CD4-positive, alpha-beta T cell (primary cell): Measurements from ENCODE around the gene INSRR. TPM values are rescaled to one million over a fixed set of nuclear protein-coding genes. Genes with fewer than 3 reads are reported as not detected.

ENCODE experiments used
- ATAC-seq: fragments of 200-7000 bp; cut with Tn5 transposase; one replicate; pipeline ENCODE4 v1.10.0; 2022; ENCODE audit warnings: mild to moderate bottlenecking; ENCODE audit not compliant: poor library complexity
- CTCF ChIA-PET: fragments of 350-600 bp; sonication (Branson Sonifier 250); formaldehyde crosslinking; loops from one replicate; lab custom pipeline; 2021; ENCODE audit warnings: antibody characterized with exemption, inconsistent platforms; lab: Charles Lee
- POLR2A ChIA-PET: fragments of 350-600 bp; sonication (Branson Sonifier 250); formaldehyde crosslinking; loops from one replicate; lab custom pipeline; 2021; ENCODE audit warnings: antibody characterized with exemption, inconsistent platforms; lab: Charles Lee
- DNase-seq, 14 experiments: peaks; one replicate each; pipeline ENCODE4 v3.0.0-alpha.2; 2013 to 2020; ENCODE audit warnings: mixed read lengths in 2 of 14
- H3K27ac ChIP-seq, 2 donors: one replicate each; pipeline versions ENCODE4 v1.5.1 to v1.7.0; 2013; ENCODE audit warnings: low read length in 2 of 2, low read depth in 1 of 2, mild to moderate bottlenecking in 1 of 2
- H3K27me3 ChIP-seq, 2 experiments: 1 replicate in 1 of 2; 2 replicates in 1 of 2; pipeline versions ENCODE4 v1.6.1 to v1.7.0; 2013; ENCODE audit warnings: low read length in 2 of 2, control low read depth in 1 of 2, mild to moderate bottlenecking in 1 of 2, moderate library complexity in 1 of 2; ENCODE audit not compliant: insufficient read depth in 2 of 2, control insufficient read depth in 1 of 2
- H3K36me3 ChIP-seq: one replicate; pipeline ENCODE4 v1.6.1; 2013; ENCODE audit warnings: low read length, control low read depth; ENCODE audit not compliant: insufficient read depth
- H3K4me1 ChIP-seq: one replicate; pipeline ENCODE4 v1.6.1; 2013; ENCODE audit warnings: low read length, control low read depth; ENCODE audit not compliant: insufficient read depth
- H3K4me3 ChIP-seq: one replicate; pipeline ENCODE4 v1.5.1; 2013; ENCODE audit warnings: mild to moderate bottlenecking, low read length, moderate library complexity
- H3K9me3 ChIP-seq, 2 experiments: 1 replicate in 1 of 2; 2 replicates in 1 of 2; pipeline versions ENCODE4 v1.6.1 to v1.7.0; 2013; ENCODE audit warnings: low read length in 2 of 2, mild to moderate bottlenecking in 2 of 2, control low read depth in 1 of 2, moderate library complexity in 1 of 2; ENCODE audit not compliant: control insufficient read depth in 1 of 2, insufficient read depth in 1 of 2
- H3K27ac Mint-ChIP-seq: one replicate; pipeline ENCODE4 v1.8.0; 2020; ENCODE audit warnings: mixed read lengths
- H3K27me3 Mint-ChIP-seq: one replicate; pipeline ENCODE4 v1.8.0; 2021; ENCODE audit warnings: mixed read lengths
- H3K36me3 Mint-ChIP-seq: one replicate; pipeline ENCODE4 v1.8.0; 2021; ENCODE audit warnings: low read depth, mixed read lengths
- H3K4me1 Mint-ChIP-seq: one replicate; pipeline ENCODE4 v1.8.0; 2021; ENCODE audit warnings: low read depth, mixed read lengths
- H3K4me3 Mint-ChIP-seq: one replicate; pipeline ENCODE4 v1.8.0; 2020; ENCODE audit warnings: mild to moderate bottlenecking, mixed read lengths
- H3K9me3 Mint-ChIP-seq: one replicate; pipeline ENCODE4 v1.8.0; 2020; ENCODE audit warnings: mixed read lengths
- CTCF ChIP-seq: fragments of 200-600 bp; IDR thresholded peaks from one replicate; pipeline ENCODE4 v1.8.0; 2022; ENCODE audit warnings: antibody characterized with exemption, mild to moderate bottlenecking
- intact Hi-C, 2 experiments: fragments of 100-400 bp; cut with DNase I in 1 of 2; cut with micrococcal nuclease in 1 of 2; formaldehyde crosslinking; loops; one replicate each; pipeline versions ENCODE4 v1.15.1 to v1.9.0; 2023 to 2025; cut with DNase I, micrococcal nuclease
- total RNA-seq, 174 experiments: library from RNA in 2 of 174; stranded (reverse) in 2 of 174; gene quantifications; one replicate each; pipeline ENCODE4 v1.2.3 and lab custom pipeline; 2021 to 2026

Gene INSRR
- total RNA-seq, 2 experiments from 2014 or later = not detected

- Mint-ChIP-seq H3K27me3 (peaks cover 75% of the 10 kb centered on the region), H3K4me1 (peaks cover under 1% of the 10 kb centered on the region), H3K36me3 (no peaks in the 10 kb centered on the region), H3K4me3 (no peak overlapping the region), H3K9me3 (no peaks in the 10 kb centered on the region), H3K27ac (no peak overlapping the region)
- H3K36me3 ChIP-seq = no peaks in the 10 kb centered on the region
- H3K27ac ChIP-seq = no peak overlapping the region
- H3K4me1 ChIP-seq = peaks cover 6% of the 10 kb centered on the region
- no peak for DNase-seq
- TF ChIP-seq CTCF = no peak
- intact Hi-C loops = no loop called here
- ChIA-PET POLR2A (no interaction called here), CTCF (interaction anchor here (1.0 kb wide), 1 partner anchor 27 kb away, joined by 3 read pairs; no protein-coding TSS in a partner anchor)
- peaks cover 29 to 36% of the 10 kb centered on the region in 2 experiments for H3K27me3 ChIP-seq
- no peak overlapping the region for H3K4me3 ChIP-seq
- ATAC-seq = no peak
- H3K9me3 ChIP-seq = no peaks in the 10 kb centered on the region
Observed at GRCh38 chr1:156886583-156887281, 27.8 kb upstream of the INSRR start.

DNA sequence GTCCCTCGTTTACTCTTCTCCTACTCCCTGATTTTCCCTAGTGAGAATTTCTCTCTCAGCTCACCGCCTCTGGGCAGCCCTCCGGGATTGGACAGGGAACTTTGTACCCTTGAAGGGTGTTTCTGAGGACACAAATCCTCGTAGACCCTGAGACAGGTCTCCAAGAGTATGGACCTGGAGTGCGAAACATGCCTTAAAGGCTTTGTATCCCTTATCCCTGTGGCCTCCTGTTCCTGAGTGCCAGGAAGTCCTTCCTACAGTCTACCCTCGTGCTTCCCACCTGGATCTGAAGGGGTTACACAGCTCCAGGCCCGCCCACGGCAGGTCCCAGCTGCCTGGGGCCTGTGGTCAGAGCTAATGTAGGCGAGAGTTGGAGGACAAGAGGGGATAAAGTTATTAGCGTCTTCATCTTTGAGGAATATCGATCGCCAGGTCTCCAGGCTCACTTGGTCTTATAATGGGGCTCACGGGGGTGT lies 27.0 kb upstream of the INSRR start:
- H3K27ac ChIP-seq = no peak overlapping the region
- no peak overlapping the region for H3K4me3 ChIP-seq
- POLR2A ChIA-PET = no interaction called here
- no peak for TF ChIP-seq CTCF
- no peak overlapping the region for H3K4me3 Mint-ChIP-seq
- no peaks in the 10 kb centered on the region for H3K9me3 Mint-ChIP-seq
- H3K36me3 ChIP-seq = no peaks in the 10 kb centered on the region
- no peak for ATAC-seq
- H3K27ac Mint-ChIP-seq = no peak overlapping the region
- peaks cover 4% of the 10 kb centered on the region for H3K4me1 ChIP-seq
- peaks cover 72% of the 10 kb centered on the region for H3K27me3 Mint-ChIP-seq
- no peaks in the 10 kb centered on the region for H3K4me1 Mint-ChIP-seq
- CTCF ChIA-PET = interaction anchor here (0.9 kb wide), 1 partner anchor 89 kb away, joined by 3 read pairs; no protein-coding TSS in a partner anchor
- no peaks in the 10 kb centered on the region for H3K9me3 ChIP-seq
- no peaks in the 10 kb centered on the region for H3K36me3 Mint-ChIP-seq
- DNase-seq = no peak
- H3K27me3 ChIP-seq = peaks cover 27 to 28% of the 10 kb centered on the region in 2 experiments
- intact Hi-C loops = no loop called here

- Mint-ChIP-seq H3K27me3 (peaks cover 70% of the 10 kb centered on the region), H3K4me1 (no peaks in the 10 kb centered on the region), H3K9me3 (no peaks in the 10 kb centered on the region), H3K36me3 (no peaks in the 10 kb centered on the region), H3K27ac (no peak overlapping the region), H3K4me3 (no peak overlapping the region)
- H3K36me3 ChIP-seq = no peaks in the 10 kb centered on the region
- CTCF ChIA-PET = interaction anchor here (0.9 kb wide), 1 partner anchor 88 kb away, joined by 3 read pairs; no protein-coding TSS in a partner anchor
- no peak overlapping the region for H3K4me3 ChIP-seq
- DNase-seq (no peak), ATAC-seq (no peak)
- H3K9me3 ChIP-seq = no peaks in the 10 kb centered on the region
- no peak for TF ChIP-seq CTCF
- H3K27me3 ChIP-seq = peaks cover 26 to 27% of the 10 kb centered on the region in 2 experiments
- intact Hi-C loops = no loop called here
- peaks cover 4% of the 10 kb centered on the region for H3K4me1 ChIP-seq
- no peak overlapping the region for H3K27ac ChIP-seq
- POLR2A ChIA-PET = no interaction called here
Observed at GRCh38 chr1:156885314-156885713, 26.4 kb upstream of the INSRR start.
